AML-193 (cell line): Measurements from ENCODE around the gene GNAL.
A peak's percentile ranks its signal among the peaks of the same experiment; 100 is the strongest.

Source experiments
- DNase-seq, 2 experiments: peaks; one replicate each; lab custom pipeline; 2025; lab: John Stamatoyannopoulos, UW

GNAL gene

DNA sequence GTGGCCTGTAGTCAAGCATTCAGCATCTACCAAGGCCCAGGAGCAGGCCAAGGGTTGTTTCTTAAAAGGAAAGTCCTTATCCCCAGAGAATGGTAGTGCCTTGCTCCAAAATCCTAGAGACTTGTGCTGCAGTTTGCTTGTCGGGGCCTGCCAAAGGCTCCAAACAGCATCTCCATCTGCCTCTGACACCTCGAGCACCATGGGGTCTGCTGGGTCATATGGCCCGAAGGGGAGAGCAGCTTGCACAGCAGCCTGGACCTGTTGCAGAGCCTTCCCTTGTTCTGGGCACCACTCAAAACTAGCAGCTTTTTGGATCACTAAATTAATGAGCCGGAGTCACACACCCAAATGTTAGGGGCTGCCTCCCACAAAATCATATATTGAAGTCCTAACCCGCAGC lies 35.7 kb downstream of the GNAL start:
- DNase-seq: no peak

DNA sequence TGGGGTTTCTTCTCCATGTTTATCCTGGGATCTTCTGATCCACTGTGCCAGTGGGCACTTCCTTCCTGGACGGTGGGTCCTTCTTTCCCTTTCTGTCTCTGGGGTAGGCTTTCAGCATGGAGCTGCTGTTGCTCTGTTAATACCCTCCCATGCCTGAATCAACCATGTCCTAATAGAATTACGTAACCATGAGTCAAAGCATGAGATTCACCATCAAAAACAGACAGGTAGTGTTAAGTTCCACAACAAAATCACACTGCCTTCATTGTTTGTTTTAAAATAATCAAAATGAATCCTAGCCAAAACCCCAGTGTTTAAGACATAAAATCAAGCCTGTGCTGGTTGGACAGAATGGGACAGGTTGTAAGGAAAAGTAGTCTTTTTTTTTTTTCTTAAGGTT lies 37.5 kb downstream of the GNAL start:
- no peak for DNase-seq

DNA sequence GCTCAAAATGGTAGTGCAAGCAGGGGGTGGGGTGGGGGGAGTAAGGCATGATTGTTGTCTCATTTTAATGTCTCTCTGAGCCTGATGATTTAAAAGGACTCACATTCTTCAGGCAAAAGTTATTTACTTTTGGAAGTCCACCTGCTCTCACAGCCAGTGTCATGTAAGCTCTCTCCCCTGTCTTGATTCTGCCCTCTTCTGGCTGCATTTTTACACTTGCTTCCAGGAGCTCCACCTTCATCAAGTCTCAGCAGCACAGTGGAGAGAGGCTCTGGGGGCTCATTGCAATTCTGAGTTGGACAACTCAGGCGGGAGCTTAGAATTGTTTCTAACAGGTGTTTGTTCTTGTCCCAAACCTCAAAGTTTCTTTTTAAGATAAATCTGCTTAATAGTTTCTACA lies 39.2 kb downstream of the GNAL start:
- DNase-seq: no peak

DNA sequence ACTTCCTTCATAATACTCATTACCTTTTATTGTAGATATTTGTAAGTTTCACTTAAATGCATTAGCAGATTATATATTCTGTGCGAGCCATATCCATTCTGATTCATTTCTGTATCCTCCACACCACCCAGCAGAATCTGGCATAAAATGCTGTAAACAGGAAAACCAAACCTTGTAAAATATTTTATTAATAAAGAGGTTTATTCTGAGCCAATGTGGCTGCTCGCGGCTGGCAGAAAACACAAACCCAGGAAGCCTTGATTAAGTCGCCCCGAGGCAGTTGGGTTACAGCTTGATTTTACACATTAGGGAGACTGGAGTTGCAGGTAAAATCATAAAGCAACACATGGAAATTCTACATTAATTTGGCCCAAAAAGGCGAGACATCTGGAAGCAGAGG lies 40.5 kb downstream of the GNAL start:
- DNase-seq: no peak

DNA sequence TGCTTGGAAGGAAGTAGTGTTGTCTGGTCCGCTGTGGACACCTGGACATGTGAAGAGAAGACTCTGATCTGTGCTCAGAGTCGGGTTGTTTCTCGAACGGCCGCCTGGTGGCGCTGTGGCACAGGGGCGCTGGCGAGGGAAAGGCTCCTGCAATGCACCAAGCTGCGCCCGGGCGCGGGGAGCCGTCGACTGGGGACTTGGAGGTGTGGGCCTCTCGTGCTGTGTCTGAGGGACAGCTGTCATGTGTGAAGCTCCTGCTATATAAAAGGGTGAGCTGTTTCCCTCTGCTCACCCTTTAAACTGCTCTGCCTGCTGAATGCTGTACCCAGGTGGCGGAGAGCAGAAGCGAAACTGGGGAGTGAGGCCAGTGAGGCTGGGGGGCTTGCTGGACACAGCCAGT lies 44.0 kb downstream of the GNAL start:
- peak; percentile 57 to 63 for DNase-seq

DNA sequence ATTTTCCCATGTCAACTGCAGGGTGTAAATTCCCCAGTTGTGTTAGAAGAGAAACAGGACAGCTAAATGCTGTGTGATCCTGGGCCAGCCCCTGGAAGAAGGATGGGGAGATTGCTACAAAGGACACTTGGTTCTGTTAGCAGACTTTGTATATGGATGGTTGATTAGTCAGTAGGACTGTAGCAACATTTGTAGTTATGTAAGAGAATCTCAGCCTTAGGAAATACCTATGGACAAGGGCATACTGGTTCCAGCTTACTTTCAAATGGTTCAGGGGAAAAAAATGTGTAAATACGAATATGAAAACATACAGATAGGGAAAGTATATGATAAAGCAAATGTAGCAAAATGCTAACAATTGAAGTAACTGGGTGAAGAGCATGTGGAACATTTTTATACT lies 47.6 kb downstream of the GNAL start:
- DNase-seq: no peak

DNA sequence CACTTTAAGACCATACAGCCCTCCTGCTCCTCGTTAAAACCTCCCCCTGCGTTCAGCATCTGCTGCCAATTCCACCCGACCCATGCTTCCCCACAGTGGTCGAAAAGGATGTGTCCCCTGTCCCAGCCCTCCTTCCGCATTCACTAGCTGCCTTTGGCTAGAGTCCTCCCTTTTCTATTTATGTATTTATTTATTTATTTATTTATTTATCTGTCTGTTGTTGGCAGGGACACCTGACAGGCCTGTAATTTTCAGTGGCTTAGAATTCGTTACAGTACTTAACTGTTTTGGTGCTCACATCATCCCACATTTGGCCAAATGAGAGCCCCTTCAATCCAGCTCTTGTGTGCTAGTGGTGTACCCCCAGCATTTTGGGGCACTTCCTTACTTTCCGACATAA lies 50.8 kb downstream of the GNAL start:
- no peak for DNase-seq

DNA sequence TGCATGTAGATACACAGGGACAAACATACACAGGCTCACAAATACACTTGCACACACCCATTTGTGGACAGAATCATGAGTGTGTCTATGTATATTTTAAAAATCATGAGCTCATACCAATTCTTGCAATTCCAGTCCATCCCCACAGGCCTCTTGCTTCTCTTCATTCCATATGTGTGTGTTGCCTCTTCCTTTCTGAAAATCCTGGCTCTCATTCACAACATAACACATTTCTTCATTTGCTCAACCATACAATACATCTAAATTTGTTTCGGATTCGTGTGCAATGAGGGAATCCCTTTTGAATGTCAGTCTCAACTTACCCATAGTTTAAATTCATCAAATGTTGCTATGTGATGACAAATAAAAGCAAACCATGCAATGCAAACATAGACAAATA lies 51.4 kb downstream of the GNAL start:
- DNase-seq: no peak

DNA sequence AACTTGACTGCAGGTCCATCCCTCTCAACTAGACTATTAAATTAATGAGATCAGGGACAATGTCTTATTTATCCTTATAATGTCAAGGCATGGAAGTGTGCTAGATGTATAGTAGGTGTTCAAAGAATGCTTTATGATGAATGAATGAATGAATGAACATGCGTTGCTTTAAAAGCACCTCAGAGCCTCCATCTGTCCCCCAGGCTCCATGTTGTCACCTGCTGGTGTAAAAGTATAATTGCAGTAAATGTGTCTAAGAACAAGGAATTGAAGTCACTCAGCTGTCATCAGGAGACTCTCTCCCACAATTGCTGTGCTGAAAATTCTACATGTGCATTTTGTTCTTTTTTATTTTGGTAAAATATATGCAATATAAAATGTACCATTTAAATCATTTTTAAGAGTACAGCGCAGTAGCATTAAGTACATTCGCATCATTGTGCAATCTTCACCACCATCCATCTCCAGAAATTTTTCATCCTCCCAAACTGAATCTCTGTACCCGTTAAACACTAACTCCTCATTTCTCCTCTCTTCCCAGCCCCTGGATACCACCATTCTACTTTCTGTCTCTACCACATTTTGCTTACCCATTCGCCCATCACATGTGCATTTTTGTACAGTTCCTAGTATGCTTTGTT lies 52.6 kb downstream of the GNAL start:
- DNase-seq: peak; percentile 19 to 37

DNA sequence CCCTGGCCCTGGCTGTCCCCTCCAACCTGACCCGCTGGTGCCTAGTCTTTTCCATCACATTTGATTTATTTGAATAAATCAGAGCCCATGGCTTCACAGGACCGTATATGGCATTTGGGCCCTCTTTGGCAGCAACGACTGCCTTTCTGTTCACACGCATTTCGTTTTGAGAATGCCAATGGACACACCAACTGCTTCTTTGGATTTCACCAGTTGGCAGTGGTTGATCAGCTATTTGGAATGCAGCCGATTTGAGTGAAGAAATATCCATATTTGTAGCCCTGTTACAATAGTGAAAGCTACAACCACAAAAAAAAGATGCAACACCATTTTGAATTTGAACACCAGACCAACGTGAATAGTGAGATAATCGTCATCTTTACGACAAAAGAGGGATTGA lies 56.5 kb downstream of the GNAL start:
- DNase-seq: no peak

DNA sequence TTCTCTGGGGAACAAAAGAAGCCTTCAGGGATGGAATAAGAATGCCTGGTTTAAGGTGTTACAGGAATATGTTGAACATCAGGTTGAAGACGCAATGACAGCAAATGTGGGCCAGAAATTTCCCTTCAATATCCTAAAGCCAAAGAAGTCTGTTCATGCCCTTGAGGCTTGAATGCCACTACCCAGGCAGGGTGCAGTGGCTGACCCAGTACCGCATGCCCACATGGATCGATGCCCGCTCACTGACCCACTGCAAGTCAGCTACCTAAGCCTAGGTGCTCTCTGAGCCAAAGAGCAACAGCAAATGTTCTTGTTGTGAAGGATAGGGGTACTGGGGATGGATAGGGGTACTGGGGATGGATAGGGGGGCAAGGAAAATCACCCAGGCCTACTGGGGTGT lies 58.2 kb downstream of the GNAL start:
- DNase-seq: no peak

DNA sequence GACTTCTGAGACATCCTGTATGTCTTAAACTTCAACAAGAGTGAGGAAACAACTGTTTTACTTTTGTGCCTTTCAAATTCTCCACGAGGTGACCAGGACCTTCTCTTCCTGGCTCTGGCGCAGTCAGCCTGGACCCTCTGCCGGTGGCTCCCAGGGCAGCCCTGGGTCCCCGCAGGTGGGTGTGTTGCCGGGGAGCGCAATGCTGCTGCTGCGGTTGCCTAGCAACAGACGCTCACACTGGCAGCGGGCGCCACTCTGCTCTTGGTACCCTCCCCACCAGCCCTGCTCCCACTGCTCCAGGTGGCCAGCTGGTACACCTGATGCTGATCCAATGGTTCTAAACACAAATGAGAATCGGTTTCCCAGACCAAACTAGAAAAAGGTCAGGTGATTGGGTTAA lies 58.7 kb downstream of the GNAL start:
- DNase-seq: no peak

DNA sequence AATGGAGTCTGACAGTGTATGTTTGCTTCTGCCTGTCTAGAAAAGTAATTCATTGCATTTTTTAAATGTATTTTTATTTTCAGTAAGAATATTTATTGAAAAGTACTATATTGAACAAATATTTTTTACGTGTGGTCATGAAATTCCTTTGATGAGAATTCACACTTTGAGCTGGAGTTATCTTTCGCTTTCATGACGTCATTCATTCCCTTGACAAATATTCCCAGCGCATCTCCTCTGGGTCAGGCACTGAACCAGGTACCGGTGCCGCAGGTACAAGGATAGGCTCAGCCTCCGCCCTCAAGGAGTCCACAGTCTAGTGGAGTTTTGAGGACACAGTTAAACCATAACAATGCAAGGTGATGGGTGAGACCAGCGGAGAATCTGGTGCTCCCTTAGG lies 60.2 kb downstream of the GNAL start:
- DNase-seq: no peak

DNA sequence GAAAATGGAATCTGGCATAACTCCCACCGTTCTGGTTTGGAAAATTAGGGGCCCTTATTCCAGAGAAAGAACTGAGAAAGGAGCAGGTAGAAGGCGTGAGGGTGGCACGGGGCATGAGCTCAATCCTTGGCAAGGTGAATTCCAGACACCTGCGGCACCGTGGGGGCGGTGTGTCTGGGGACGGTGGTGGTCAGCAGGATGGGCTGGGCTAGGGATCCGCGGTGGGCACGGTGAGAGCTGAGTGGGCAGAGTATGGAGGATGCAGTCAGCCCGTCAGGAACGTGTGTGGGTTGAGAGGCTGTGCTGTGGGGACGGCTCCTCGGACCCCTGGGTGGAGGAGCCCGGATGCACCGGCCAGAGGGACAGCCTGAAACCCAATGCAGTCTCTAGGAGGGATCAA lies 61.1 kb downstream of the GNAL start:
- DNase-seq: no peak

DNA sequence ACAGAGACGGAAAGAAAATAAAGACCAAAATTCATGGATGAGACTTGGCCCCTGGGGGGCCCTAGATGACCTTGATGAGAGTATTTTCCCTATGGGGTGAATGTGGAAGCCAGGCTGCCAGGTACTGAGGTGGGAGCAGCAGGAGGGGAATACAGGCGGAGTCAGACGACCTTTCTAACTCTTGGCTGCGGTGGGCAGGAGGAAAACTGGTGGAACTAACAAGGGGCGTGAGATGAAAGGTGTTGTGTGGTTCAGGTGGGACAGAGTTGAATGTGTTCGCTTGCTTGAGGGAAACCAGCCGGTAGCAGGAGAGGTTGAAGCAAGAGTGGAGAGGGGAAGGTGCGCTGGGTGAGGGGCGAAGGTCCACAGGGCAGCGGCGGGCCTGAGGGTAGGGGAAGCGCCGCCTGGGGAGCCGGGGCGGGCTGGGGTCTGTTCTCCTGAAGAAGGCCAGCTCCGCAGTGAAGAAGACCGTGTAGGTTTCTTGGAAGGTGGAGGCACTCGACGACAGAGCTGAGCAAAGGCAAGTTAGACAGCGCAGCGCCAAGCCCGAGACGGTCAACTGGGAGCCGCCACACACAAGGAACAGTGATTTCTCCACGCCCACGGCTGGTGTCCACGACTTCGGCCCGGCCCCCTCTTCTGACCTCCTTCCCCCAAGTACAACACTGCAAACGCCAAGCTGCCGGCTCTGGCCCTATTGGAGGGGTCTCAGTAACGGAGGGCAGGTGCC lies 61.7 kb downstream of the GNAL start:
- no peak for DNase-seq

DNA sequence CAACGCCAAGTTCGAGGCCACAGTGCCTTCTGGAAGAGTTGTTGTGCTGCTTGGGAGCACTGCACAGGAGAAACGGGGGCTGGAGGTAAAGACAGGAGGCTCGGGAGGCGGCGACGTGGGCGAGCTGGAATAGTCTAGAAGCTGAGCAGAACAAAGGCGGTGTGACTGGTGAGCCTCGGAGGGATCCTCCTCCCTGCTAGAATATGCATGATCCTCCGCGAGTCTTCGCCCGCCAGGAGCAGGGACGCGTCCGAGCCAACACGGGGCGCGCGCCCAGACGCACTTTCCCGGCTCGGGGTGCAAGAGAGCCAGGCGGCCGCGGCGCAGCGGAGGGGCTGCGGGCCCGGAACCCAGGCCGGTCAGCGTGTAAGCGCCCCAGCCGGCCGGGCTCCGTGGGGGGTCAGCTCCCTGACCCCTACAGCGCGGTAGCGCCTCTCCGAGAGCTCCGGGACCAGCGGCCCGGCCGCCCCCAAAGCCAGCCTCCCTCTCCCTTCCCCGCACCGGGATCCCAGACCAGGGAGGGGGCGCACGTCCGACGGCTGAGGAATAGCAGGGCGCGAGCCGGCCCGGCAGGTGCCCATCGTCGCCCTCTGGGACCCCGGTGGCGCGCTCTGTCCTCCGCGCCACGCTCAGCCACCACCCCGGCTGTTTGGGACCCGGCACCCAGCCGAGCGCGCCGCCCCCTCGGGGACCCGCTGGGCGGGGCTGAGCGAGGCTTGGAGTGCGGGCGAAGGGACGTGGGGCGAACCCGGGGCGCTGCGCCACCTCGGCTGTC lies 62.5 kb downstream of the GNAL start:
- DNase-seq: no peak

DNA sequence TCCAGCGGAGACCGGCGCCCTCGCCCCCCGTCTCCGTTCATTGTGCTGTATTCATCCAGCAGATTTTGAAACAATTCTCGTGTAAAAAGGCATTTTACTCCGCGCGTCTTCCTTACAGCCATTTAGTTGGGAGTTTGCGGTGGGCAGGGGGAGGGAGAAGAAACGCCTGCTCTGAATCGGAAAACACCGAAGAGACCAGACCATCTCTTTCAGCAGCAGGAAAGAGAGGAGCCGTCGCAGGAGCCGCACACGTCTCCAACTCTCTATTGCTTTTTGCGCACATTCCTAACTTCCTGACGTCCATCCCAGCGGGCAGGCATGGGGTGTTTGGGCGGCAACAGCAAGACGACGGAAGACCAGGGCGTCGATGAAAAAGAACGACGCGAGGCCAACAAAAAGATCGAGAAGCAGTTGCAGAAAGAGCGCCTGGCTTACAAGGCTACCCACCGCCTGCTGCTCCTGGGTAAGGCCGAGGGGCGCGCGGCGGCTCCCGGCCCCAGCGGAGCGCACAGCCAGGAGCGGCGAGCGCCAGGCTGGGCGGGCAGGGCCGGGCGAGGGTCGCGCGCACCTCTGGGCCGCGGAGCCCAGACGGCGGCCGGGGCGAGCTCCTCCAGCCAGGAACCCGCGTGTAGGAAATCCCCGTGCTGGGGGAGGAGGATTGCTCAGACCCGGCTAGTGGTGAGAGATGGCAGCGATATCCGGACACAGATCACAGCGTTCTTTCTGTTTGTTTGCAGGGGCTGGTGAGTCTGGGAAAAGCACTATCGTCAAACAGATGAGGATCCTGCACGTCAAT lies 63.2 kb downstream of the GNAL start:
- DNase-seq: no peak

DNA sequence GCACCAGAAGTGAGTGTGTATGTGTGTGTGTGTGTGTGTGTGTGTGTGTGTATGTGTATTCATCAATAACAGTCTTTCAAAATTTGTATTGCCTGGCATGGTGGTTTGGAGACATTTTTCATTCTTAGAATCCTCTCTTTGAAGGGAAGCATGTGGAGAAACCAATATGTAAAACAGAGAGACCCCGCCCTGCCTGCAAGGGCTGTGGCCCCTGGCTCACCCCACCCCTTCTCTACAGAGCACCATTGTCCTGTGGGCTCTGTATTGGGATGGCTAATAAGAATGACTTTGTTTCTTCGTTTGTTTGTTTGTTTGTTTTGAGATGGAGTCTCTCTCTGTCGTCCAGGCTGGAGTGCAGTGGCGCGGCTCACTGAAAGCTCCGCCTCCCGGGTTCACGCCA lies 65.9 kb downstream of the GNAL start:
- no peak for DNase-seq

DNA sequence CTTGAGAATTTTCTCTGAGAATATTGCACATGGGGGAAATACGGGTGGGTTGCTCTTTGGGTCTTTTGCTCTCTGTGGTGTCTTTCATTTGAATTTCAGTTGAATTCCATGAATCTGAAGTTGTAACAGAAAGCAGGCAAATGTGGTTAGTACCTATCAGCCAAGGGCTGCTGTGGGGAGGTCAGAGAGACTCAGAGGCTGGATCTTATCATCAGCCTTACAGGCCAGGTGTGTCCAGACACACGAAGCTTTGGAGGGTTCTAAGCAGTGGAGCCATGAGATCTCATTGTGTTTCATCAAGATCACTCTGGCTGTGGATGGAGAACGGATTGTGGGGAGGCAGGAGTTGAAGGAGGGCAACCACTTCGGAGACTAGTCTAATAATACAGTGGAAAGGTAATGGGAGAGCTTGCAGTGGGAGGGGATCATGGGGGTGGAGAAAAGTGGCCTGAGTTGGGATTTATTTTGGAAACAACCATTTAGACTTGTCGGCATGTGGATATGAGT lies 68.1 kb downstream of the GNAL start:
- no peak for DNase-seq

DNA sequence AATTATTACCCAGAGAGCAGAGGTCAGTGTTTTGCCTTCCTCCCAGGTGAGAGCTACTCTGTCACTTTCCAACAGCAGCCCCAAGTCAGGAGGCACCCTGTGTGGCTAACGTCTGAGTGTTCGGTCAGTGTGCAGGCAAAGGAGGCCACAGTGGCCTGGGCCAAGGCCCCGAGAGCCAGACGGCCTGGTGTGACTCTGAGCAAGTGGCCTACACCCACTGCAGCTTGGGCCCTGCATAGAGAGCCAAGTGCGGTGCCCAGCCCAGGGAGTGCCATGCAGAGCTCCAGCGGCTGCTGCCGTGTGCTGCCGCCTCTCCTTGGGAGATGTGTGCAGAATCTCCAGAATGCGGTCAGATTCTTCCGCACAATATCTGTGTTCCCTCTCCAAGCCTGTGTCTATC lies 70.4 kb downstream of the GNAL start:
- no peak for DNase-seq

DNA sequence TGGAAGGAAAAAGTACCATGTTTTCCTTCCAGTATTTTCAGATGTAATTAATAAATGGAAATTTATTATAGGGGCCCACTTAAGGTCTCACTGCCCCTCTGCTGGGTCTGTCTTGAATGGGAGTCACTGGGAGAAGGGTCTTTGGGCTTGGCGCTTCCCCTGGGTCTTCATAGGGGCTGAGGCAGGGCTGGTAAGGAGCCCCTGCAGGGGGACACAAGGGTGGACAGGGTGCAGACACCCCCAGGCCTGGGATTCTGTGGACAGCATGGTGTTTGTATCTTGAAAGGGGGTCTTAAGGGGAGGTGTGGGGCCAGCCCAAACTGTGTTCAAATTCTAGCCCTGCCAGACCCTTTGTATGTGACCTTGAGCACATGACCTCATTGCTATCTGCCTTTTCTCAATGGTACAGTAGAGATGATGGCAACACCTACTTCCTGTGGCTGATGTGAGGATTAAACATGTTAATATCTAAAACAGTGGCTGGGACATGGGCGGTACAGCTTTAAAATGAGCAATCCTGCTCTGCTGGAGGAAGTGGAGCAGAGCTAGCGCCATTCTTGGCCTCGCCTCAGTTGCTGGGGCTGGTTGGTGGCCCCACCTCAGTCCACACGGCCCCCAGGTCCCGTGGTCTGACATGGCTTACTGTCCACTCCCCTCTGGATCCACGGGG lies 71.6 kb downstream of the GNAL start:
- no peak for DNase-seq

DNA sequence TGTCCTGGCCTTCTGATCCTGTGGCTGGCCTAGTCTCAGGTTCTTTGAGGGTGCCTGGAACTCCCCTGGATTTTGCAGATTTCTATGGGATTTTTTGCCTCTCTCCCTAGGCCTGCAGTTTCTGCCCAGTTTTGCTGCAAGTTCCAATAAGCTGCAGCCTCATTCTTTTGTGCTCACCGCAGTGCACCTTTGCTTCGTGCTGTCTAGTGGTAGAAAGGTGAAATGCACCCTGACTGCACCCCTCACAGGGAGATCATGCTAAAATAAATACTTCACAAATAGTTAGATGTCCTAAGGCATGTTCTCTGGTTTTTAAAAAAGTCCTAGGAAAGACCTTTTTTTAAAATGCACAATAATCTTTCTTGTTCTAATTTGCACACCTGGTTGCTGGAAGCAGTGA lies 72.5 kb downstream of the GNAL start:
- no peak for DNase-seq
